WTC11 (cell line): ENCODE measurements around the gene C1QTNF8. TPM values are rescaled to one million over a fixed set of nuclear protein-coding genes. Genes with fewer than 3 reads are reported as not detected.

Experiments
- ATAC-seq: fragments of 200-7000 bp; cut with Tn5 transposase; 2 replicates; pipeline ENCODE4 v1.10.0; 2021; ENCODE audit warnings: mild to moderate bottlenecking, moderate library complexity
- CTCF ChIA-PET: fragments of 300-600 bp; sonication (Branson Sonifier 250); formaldehyde crosslinking; loops from one replicate; lab custom pipeline; 2021; ENCODE audit warnings: antibody characterized with exemption; lab: Charles Lee
- POLR2A ChIA-PET: fragments of 350-600 bp; sonication (Branson Sonifier 250); formaldehyde crosslinking; loops from one replicate; lab custom pipeline; 2021; ENCODE audit warnings: antibody characterized with exemption; lab: Charles Lee
- DNase-seq: peaks from one replicate; pipeline ENCODE4 v3.0.0; 2021; ENCODE audit warnings: low spot score
- H3K27ac Mint-ChIP-seq: 2 replicates; pipeline ENCODE4 v1.8.0; 2021; ENCODE audit warnings: mixed read lengths
- H3K27me3 Mint-ChIP-seq: 2 replicates; pipeline ENCODE4 v1.8.0; 2021; ENCODE audit warnings: low read depth, mild to moderate bottlenecking, moderate library complexity, mixed read lengths
- H3K36me3 Mint-ChIP-seq: 2 replicates; pipeline ENCODE4 v1.8.0; 2021; ENCODE audit warnings: mixed read lengths
- H3K4me1 Mint-ChIP-seq: 2 replicates; pipeline ENCODE4 v1.8.0; 2022; ENCODE audit warnings: mixed read lengths
- H3K4me3 Mint-ChIP-seq: 2 replicates; pipeline ENCODE4 v1.8.0; 2021; ENCODE audit warnings: mild to moderate bottlenecking, moderate library complexity, mixed read lengths
- H3K9me3 Mint-ChIP-seq: 2 replicates; pipeline ENCODE4 v1.8.0; 2021; ENCODE audit warnings: mixed read lengths
- ETV6 ChIP-seq: sonication (generic); formaldehyde crosslinking; IDR thresholded peaks from 2 replicates; pipeline ENCODE4 v1.8.1; 2022; ENCODE audit warnings: mild to moderate bottlenecking, missing genetic modification reagents
- GABPB1 ChIP-seq: sonication (generic); formaldehyde crosslinking; IDR thresholded peaks from 2 replicates; pipeline ENCODE4 v1.8.1; 2023; ENCODE audit warnings: mild to moderate bottlenecking, missing genetic modification reagents
- KAT7 ChIP-seq: sonication (generic); formaldehyde crosslinking; IDR thresholded peaks from 2 replicates; pipeline ENCODE4 v1.8.1; 2023; ENCODE audit warnings: missing genetic modification reagents, mild to moderate bottlenecking, borderline replicate concordance
- NR3C1 ChIP-seq: sonication (generic); formaldehyde crosslinking; conservative IDR thresholded peaks from 2 replicates; pipeline ENCODE4 v1.8.1; 2023; ENCODE audit warnings: low read depth, mild to moderate bottlenecking, missing genetic modification reagents
- TEAD4 ChIP-seq: sonication (generic); formaldehyde crosslinking; IDR thresholded peaks from 2 replicates; pipeline ENCODE4 v1.8.0; 2022; ENCODE audit warnings: mild to moderate bottlenecking, missing genetic modification reagents
- ZNF416 ChIP-seq: fragments of 250-450 bp; sonication (Bioruptor Pico); IDR thresholded peaks from 2 replicates; pipeline ENCODE4 v1.9.0; 2021; ENCODE audit warnings: mild to moderate bottlenecking, inconsistent platforms
- total RNA-seq: library from RNA; stranded (reverse); gene quantifications from 3 replicates; pipeline ENCODE4 v1.2.3, GENCODE V29; 2021
- TF ChIP-seq, protein P1 (sequence below): fragments of 250-450 bp; sonication (Bioruptor Pico); conservative IDR thresholded peaks from 2 replicates; pipeline ENCODE4 v1.9.0; 2021; ENCODE audit warnings: mild to moderate bottlenecking
- TF ChIP-seq, protein P2 (sequence below): fragments of 250-450 bp; sonication (Bioruptor Pico); IDR thresholded peaks from 2 replicates; pipeline ENCODE4 v1.9.0; 2021; ENCODE audit warnings: mild to moderate bottlenecking, borderline replicate concordance
- TF ChIP-seq, protein P3 (sequence below): sonication (generic); formaldehyde crosslinking; IDR thresholded peaks from 2 replicates; pipeline ENCODE4 v1.8.1; 2023; ENCODE audit warnings: mild to moderate bottlenecking, missing genetic modification reagents, moderate library complexity
- TF ChIP-seq, protein P4 (sequence below): fragments of 200-600 bp; IDR thresholded peaks from 2 replicates; pipeline ENCODE4 v1.8.0; 2022; ENCODE audit warnings: antibody characterized with exemption
- TF ChIP-seq, protein P5 (sequence below): sonication (generic); formaldehyde crosslinking; conservative IDR thresholded peaks from 2 replicates; pipeline ENCODE4 v1.8.1; 2022; ENCODE audit warnings: mild to moderate bottlenecking, missing genetic modification reagents
- TF ChIP-seq, protein P6 (sequence below): sonication (generic); formaldehyde crosslinking; IDR thresholded peaks from 2 replicates; pipeline ENCODE4 v1.8.0; 2023; ENCODE audit warnings: missing genetic modification reagents
- TF ChIP-seq, protein P7 (sequence below): sonication (generic); formaldehyde crosslinking; IDR thresholded peaks from 2 replicates; pipeline ENCODE4 v1.8.0; 2022; ENCODE audit warnings: mild to moderate bottlenecking, missing genetic modification reagents
- TF ChIP-seq, protein P8 (sequence below): sonication (generic); formaldehyde crosslinking; IDR thresholded peaks from 2 replicates; pipeline ENCODE4 v1.8.1; 2022; ENCODE audit warnings: mild to moderate bottlenecking, missing genetic modification reagents, moderate library complexity, borderline replicate concordance
- TF ChIP-seq, protein P9 (sequence below): sonication (generic); formaldehyde crosslinking; IDR thresholded peaks from 2 replicates; pipeline ENCODE4 v1.8.1; 2022; ENCODE audit warnings: missing genetic modification reagents, borderline replicate concordance

Gene C1QTNF8
- total RNA-seq, 1 experiment from 2014 or later = 0.13 TPM

DNA sequence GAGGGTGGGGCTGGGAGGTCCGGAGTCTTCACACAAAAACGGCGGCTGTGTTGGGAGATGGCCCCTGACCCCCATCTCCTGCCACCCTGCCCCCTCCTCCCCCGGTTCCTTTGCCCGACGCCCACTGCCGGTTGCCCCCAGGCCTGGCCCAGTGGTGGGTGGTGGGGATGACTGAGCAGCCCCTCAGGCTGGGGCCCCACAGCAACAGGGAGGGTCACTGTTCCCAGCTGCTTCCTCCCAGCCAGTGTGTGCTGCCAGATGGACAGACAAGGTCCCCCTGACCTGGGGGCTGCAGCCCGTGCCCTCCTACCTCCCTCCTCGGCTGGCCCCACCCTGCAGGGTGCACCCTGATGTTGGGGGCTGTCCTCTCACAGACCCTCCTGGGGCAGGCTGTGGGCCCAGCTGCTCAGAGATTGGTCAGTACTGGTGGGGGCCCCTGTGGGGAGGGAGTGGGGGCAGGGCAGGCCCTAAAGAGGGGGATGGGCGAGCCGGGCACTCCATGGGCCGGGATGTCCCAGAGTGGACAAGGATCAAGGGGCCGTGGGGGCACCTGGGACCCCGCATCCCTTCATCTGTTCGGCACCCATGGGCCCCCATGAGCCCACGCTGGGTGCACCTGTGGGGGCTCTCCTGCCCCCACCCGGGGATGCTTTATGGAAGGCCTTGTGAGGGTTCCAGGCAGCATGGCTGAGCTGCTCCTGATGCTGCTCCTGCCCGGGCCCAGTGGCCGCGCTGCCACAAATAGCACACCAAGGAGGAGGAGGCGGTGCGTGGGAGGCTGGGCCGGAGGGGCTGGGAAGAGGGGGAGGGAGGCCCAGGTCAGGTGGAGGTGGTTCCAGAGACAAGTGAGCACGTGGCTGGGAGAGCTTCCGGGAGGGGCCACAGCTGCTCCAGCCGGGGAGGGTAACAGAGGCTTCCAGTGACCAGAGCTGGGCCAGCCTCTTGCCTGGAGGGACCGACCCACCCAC is 5.1 kb downstream of the C1QTNF8 start (continued):
- TF ChIP-seq KAT7 = no peak
- TF ChIP-seq, protein P1, sequence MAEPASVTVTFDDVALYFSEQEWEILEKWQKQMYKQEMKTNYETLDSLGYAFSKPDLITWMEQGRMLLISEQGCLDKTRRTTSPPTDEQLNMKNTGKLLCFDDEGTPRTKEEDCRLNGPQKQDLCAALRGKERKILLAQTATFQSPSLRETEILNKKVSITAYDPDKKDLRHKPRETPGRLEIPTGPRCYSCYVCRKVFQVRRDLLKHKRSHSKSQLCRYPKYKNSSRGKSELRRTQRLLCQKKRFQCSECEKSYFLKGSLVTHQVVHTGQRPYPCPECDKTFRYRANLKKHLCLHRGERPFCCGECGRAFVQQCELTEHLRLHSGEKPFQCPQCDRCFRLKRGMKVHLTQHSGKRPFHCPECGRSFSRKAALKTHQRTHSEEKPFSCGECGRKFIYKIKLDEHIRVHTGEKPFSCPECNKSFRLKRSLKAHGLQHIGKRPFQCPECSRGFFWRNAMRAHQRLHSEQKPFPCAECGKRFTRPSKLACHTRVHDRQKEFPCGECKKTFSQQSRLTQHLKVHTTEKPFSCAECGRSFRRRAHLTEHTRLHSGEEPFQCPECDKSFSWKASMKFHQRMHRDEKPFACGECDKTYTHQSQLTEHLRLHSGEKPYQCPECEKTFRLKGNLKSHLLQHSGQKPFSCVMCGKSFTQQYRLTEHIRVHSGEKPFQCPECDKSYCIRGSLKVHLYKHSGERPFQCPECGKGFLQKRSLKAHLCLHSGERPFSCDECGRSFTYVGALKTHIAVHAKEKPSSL (CRISPR knock-in tag) = no peak

DNA sequence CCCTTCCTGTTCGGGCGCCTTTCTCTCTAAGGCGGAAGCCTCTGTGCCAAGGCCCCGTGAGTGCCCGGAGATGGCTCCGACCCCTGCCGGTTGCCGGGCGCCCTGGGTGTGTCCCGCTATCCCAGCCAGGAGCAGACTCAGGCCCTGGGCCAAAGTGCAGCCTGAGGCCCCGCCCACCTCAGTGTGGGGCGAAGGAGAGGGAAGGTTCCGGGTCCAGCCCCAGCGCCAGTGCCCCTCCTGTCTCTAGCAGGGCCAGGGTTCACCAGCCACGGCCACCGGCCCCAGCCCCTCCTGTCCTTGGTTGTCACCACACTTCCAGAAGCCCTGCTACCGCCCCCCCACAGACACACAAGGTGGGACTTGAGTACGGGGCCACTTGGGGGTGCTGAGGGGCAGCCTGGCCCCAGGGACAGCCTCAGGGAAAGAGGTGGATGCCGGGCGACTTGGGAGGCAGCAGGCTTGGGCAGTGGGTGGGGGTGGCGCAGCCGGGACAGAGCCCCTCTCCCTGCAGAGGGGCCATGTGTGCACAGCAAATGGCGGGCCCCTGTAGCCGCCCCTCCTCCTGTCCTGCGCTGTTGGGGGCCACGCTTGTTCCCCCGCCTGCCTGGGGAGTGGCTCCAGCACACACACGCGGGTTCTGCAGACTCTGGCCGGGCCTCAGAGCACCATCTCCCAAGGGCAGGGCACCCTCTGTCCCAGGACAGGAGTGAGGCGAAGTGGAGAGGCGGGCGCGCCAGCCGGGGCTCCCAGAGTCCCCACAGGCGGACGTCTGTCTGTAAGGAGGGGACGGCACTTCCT is 6.0 kb downstream of the C1QTNF8 start:
- ChIA-PET CTCF (interaction anchor here (1.6 kb wide), 1 partner anchor 33 kb away, joined by 6 read pairs; no protein-coding TSS in a partner anchor), POLR2A (no interaction called here)
- TF ChIP-seq, protein P2, sequence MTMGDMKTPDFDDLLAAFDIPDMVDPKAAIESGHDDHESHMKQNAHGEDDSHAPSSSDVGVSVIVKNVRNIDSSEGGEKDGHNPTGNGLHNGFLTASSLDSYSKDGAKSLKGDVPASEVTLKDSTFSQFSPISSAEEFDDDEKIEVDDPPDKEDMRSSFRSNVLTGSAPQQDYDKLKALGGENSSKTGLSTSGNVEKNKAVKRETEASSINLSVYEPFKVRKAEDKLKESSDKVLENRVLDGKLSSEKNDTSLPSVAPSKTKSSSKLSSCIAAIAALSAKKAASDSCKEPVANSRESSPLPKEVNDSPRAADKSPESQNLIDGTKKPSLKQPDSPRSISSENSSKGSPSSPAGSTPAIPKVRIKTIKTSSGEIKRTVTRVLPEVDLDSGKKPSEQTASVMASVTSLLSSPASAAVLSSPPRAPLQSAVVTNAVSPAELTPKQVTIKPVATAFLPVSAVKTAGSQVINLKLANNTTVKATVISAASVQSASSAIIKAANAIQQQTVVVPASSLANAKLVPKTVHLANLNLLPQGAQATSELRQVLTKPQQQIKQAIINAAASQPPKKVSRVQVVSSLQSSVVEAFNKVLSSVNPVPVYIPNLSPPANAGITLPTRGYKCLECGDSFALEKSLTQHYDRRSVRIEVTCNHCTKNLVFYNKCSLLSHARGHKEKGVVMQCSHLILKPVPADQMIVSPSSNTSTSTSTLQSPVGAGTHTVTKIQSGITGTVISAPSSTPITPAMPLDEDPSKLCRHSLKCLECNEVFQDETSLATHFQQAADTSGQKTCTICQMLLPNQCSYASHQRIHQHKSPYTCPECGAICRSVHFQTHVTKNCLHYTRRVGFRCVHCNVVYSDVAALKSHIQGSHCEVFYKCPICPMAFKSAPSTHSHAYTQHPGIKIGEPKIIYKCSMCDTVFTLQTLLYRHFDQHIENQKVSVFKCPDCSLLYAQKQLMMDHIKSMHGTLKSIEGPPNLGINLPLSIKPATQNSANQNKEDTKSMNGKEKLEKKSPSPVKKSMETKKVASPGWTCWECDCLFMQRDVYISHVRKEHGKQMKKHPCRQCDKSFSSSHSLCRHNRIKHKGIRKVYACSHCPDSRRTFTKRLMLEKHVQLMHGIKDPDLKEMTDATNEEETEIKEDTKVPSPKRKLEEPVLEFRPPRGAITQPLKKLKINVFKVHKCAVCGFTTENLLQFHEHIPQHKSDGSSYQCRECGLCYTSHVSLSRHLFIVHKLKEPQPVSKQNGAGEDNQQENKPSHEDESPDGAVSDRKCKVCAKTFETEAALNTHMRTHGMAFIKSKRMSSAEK = no peak
- 0 out of 2 replicates have a peak, but pooled peaks have one; percentile 55 for TF ChIP-seq GABPB1 (CRISPR knock-in tag)
- Mint-ChIP-seq H3K4me3 (no peak overlapping the region), H3K9me3 (peaks cover 13% of the 10 kb centered on the region), H3K36me3 (peaks cover 12% of the 10 kb centered on the region), H3K4me1 (no peaks in the 10 kb centered on the region), H3K27ac (no peak overlapping the region), H3K27me3 (peaks cover 7% of the 10 kb centered on the region; the same call in 1 of the 2 replicates)
- no peak for DNase-seq
- peak; percentile 63 for ATAC-seq

DNA sequence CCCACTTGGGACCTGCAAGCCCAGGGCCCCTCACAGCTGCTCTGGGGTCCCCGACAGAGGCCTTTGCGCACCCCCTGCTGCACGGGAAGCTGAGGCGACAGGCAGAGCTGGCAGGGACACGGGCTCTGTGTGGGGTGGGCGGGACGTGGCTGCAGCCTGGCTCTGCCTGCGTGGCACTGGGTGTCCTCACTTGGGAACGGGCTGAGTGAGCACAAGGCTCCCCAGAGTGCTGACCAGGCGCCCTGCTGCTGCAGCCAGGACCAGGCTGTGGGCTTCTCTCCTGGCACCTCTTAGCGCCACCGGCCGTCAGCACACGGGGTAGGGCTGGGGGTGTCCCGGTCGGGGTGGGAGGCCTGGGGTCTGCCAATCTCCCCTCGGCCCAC is 6.6 kb downstream of the C1QTNF8 start:
- ChIA-PET POLR2A (no interaction called here), CTCF (no interaction called here)
- peaks cover 8% of the 10 kb centered on the region; the same call in 1 of the 2 replicates for H3K27me3 Mint-ChIP-seq
- no peak overlapping the region for H3K27ac Mint-ChIP-seq
- DNase-seq (no peak), ATAC-seq (no peak)
- H3K36me3 Mint-ChIP-seq = peaks cover 13% of the 10 kb centered on the region
- no peaks in the 10 kb centered on the region for H3K4me1 Mint-ChIP-seq
- peaks cover 17% of the 10 kb centered on the region for H3K9me3 Mint-ChIP-seq
- no peak overlapping the region for H3K4me3 Mint-ChIP-seq
- TF ChIP-seq, protein P3, sequence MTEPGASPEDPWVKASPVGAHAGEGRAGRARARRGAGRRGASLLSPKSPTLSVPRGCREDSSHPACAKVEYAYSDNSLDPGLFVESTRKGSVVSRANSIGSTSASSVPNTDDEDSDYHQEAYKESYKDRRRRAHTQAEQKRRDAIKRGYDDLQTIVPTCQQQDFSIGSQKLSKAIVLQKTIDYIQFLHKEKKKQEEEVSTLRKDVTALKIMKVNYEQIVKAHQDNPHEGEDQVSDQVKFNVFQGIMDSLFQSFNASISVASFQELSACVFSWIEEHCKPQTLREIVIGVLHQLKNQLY (CRISPR knock-in tag) = no peak
- TF ChIP-seq TEAD4 (CRISPR knock-in tag) (no peak), ETV6 (CRISPR knock-in tag) (no peak), NR3C1 (no peak), ZNF416 (CRISPR knock-in tag) (no peak)
- TF ChIP-seq, protein P4, sequence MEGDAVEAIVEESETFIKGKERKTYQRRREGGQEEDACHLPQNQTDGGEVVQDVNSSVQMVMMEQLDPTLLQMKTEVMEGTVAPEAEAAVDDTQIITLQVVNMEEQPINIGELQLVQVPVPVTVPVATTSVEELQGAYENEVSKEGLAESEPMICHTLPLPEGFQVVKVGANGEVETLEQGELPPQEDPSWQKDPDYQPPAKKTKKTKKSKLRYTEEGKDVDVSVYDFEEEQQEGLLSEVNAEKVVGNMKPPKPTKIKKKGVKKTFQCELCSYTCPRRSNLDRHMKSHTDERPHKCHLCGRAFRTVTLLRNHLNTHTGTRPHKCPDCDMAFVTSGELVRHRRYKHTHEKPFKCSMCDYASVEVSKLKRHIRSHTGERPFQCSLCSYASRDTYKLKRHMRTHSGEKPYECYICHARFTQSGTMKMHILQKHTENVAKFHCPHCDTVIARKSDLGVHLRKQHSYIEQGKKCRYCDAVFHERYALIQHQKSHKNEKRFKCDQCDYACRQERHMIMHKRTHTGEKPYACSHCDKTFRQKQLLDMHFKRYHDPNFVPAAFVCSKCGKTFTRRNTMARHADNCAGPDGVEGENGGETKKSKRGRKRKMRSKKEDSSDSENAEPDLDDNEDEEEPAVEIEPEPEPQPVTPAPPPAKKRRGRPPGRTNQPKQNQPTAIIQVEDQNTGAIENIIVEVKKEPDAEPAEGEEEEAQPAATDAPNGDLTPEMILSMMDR = no peak
- TF ChIP-seq, protein P5, sequence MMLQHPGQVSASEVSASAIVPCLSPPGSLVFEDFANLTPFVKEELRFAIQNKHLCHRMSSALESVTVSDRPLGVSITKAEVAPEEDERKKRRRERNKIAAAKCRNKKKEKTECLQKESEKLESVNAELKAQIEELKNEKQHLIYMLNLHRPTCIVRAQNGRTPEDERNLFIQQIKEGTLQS (CRISPR knock-in tag) = no peak
- TF ChIP-seq, protein P6, sequence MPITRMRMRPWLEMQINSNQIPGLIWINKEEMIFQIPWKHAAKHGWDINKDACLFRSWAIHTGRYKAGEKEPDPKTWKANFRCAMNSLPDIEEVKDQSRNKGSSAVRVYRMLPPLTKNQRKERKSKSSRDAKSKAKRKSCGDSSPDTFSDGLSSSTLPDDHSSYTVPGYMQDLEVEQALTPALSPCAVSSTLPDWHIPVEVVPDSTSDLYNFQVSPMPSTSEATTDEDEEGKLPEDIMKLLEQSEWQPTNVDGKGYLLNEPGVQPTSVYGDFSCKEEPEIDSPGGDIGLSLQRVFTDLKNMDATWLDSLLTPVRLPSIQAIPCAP (CRISPR knock-in tag) = no peak
- TF ChIP-seq, protein P7, sequence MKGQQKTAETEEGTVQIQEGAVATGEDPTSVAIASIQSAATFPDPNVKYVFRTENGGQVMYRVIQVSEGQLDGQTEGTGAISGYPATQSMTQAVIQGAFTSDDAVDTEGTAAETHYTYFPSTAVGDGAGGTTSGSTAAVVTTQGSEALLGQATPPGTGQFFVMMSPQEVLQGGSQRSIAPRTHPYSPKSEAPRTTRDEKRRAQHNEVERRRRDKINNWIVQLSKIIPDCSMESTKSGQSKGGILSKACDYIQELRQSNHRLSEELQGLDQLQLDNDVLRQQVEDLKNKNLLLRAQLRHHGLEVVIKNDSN (CRISPR knock-in tag) = no peak
- TF ChIP-seq, protein P8, sequence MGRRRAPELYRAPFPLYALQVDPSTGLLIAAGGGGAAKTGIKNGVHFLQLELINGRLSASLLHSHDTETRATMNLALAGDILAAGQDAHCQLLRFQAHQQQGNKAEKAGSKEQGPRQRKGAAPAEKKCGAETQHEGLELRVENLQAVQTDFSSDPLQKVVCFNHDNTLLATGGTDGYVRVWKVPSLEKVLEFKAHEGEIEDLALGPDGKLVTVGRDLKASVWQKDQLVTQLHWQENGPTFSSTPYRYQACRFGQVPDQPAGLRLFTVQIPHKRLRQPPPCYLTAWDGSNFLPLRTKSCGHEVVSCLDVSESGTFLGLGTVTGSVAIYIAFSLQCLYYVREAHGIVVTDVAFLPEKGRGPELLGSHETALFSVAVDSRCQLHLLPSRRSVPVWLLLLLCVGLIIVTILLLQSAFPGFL (CRISPR knock-in tag) = no peak
- TF ChIP-seq, protein P9, sequence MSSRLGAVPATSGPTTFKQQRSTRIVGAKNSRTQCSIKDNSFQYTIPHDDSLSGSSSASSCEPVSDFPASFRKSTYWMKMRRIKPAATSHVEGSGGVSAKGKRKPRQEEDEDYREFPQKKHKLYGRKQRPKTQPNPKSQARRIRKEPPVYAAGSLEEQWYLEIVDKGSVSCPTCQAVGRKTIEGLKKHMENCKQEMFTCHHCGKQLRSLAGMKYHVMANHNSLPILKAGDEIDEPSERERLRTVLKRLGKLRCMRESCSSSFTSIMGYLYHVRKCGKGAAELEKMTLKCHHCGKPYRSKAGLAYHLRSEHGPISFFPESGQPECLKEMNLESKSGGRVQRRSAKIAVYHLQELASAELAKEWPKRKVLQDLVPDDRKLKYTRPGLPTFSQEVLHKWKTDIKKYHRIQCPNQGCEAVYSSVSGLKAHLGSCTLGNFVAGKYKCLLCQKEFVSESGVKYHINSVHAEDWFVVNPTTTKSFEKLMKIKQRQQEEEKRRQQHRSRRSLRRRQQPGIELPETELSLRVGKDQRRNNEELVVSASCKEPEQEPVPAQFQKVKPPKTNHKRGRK (CRISPR knock-in tag) = no peak
